K562 (cell line): Measurements from ENCODE around the gene CNGA4. TPM values are rescaled to one million over a fixed set of nuclear protein-coding genes. Genes with fewer than 3 reads are reported as not detected.

Experiments
- CSDE1 ChIP-seq, 2 experiments: fragments of 450-650 bp; IDR thresholded peaks; 2 replicates each; pipeline ENCODE4 v1.6.1; 2016; ENCODE audit warnings: mild to moderate bottlenecking in 1 of 2
- GATA2 ChIP-seq: sonication (generic); formaldehyde crosslinking; IDR thresholded peaks from 2 replicates; pipeline ENCODE4 v1.4.0; 2020; ENCODE audit warnings: mild to moderate bottlenecking, missing genetic modification reagents
- JUND ChIP-seq, 2 experiments: IDR thresholded peaks; 2 replicates in 1 of 2; 3 replicates in 1 of 2; pipeline ENCODE4 v1.6.1; 2011; ENCODE audit warnings: borderline replicate concordance in 2 of 2, low read depth in 2 of 2, low read length in 2 of 2, improper control_type of control experiment in 1 of 2, missing biosample characterization in 1 of 2, missing genetic modification characterization in 1 of 2, missing genetic modification reagents in 1 of 2
- NEUROD1 ChIP-seq: fragments of 150-350 bp; IDR thresholded peaks from 2 replicates; pipeline ENCODE4 v1.6.1; 2014; ENCODE audit warnings: borderline replicate concordance, low read length, low read depth; ENCODE audit not compliant: partially characterized antibody
- POLR2AphosphoS5 ChIP-seq: IDR thresholded peaks from 2 replicates; pipeline ENCODE4 v1.6.1; 2011; ENCODE audit warnings: mild to moderate bottlenecking, low read depth, low read length, moderate library complexity; ENCODE audit not compliant: control insufficient read depth, insufficient read depth
- SMARCA4 ChIP-seq: fragments of 450-650 bp; IDR thresholded peaks from 2 replicates; pipeline ENCODE4 v1.6.1; 2016
- SP1 ChIP-seq: sonication (generic); formaldehyde crosslinking; IDR thresholded peaks from 2 replicates; pipeline ENCODE4 v1.8.1; 2022; ENCODE audit warnings: mild to moderate bottlenecking, missing genetic modification reagents
- ZEB2 ChIP-seq: fragments of 450-650 bp; IDR thresholded peaks from 2 replicates; pipeline ENCODE4 v1.6.1; 2016
- ZNF561 ChIP-seq: fragments of 450-650 bp; formaldehyde crosslinking; conservative IDR thresholded peaks from 2 replicates; pipeline ENCODE4 v1.4.0; 2020; ENCODE audit warnings: mild to moderate bottlenecking, moderate library complexity
- ZNF644 ChIP-seq: fragments of 200-800 bp; sonication (Bioruptor generic); IDR thresholded peaks from 2 replicates; pipeline ENCODE4 v1.6.1; 2016; ENCODE audit warnings: low read depth, missing genetic modification characterization, missing compliant biosample characterization
- polyA plus RNA-seq, 8 experiments: library from polyadenylated mRNA; depleted of rRNA in 4 of 8; stranded (reverse) in 5 of 8; unstranded in 3 of 8; fragments of >200 nt; fragmentation: Nextera tagmentation in 2 of 8; fragmentation: Illumina TruSeq in 1 of 8; extraction: Ambion mirVana in 2 of 8; extraction: Trizol in 1 of 8; gene quantifications; 2 replicates each; pipeline versions ENCODE4 v1.2.1 to v1.2.3, GENCODE V29; 2011 to 2014; ENCODE audit warnings: inconsistent platforms in 1 of 8, missing spikeins in 1 of 8
- total RNA-seq, 7 experiments: library from RNA; depleted of rRNA in 6 of 7; stranded (reverse); fragments of >200 nt in 6 of 7; fragmentation: Illumina TruSeq in 2 of 7; extraction: Trizol in 2 of 7; gene quantifications; 2 replicates each; pipeline versions ENCODE4 v1.2.1 to v1.2.3, GENCODE V29; 2011 to 2021; ENCODE audit warnings: low replicate concordance in 1 of 7
- TF ChIP-seq, protein P1 (sequence below): fragments of 450-650 bp; formaldehyde crosslinking; conservative IDR thresholded peaks from 2 replicates; pipeline ENCODE4 v1.4.0; 2022; ENCODE audit warnings: mild to moderate bottlenecking, missing genetic modification characterization
- TF ChIP-seq, protein P2 (sequence below): fragments of 250-450 bp; sonication (Bioruptor Pico); IDR thresholded peaks from 2 replicates; pipeline ENCODE4 v1.5.0; 2020; ENCODE audit warnings: mild to moderate bottlenecking
- TF ChIP-seq, protein P3 (sequence below): IDR thresholded peaks from 2 replicates; pipeline ENCODE4 v1.6.1; 2011; ENCODE audit warnings: borderline replicate concordance, low read depth, mild to moderate bottlenecking, moderate library complexity, low read length; ENCODE audit not compliant: insufficient read depth, poor library complexity, severe bottlenecking
- TF ChIP-seq, protein P4 (sequence below), 2 experiments: IDR thresholded peaks; 2 replicates each; pipeline ENCODE4 v1.6.1; 2012; ENCODE audit warnings: improper control_type of control experiment in 2 of 2, low read depth in 2 of 2, low read length in 2 of 2, borderline replicate concordance in 1 of 2
- TF ChIP-seq, protein P5 (sequence below): fragments of 200-800 bp; sonication (Bioruptor generic); IDR thresholded peaks from 2 replicates; pipeline ENCODE4 v1.6.1; 2017; ENCODE audit warnings: missing genetic modification characterization, missing compliant biosample characterization
- TF ChIP-seq, protein P6 (sequence below): sonication (generic); formaldehyde crosslinking; IDR thresholded peaks from 2 replicates; pipeline ENCODE4 v1.8.0; 2022; ENCODE audit warnings: mild to moderate bottlenecking, missing genetic modification reagents

Gene CNGA4
- total and polyA plus RNA-seq, 9 of the 15 experiments (the other 6 are each of a cell fraction or from before 2014, with no cell fraction given), result 0.04 to 0.09 (median 0.06) TPM; not detected in 6

DNA sequence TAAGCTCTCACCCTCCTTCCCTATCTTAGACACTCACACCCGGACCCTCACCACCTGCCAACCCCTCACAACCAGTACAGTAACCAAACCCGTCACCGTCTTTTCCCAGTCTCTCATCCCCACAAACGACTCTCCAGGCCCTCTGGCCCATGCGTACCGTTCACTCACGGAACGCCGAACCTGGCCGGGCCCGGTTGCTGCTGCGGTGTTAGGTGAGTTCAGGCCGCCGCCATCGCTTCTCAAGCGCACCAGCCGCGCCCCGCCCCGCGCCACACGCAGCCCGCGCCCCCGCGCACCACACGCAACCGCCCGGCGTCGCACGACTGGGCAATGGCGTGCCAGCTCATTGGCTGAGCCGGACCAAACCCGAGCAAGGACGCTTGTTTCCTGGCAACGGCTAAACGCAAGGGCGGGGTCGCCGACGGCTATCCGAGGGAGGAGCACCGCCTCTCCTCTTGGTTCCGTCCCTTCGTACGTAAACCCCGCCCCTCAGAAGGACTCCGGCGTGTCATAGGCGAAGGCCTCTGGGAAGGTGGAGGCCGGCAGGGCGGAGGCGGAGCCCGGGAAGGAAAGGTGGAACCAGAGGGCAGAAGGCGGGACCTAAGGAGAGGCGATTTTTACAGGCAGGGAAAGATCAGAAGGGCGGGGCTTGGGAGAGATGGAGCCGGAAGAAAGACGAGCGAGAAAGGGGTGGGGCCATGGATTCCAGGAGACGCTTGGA, 4.3 kb upstream of the CNGA4 start, which contains the start of gene FHIP1B (continued):
- TF ChIP-seq NEUROD1 (peak; percentile 19), ZEB2 (peak; percentile 73), ZNF561 (no peak), CSDE1 (IDR thresholded peaks at IDR 0.05) (no peak; a peak in 1 of 4 replicates), SMARCA4 (no peak), SP1 (peak; percentile 85), GATA2 (no peak), ZNF644 (no peak), JUND (IDR thresholded peaks at IDR 0.05; ENCODE audit: borderline replicate concordance, low read depth, low read length) (peak; percentile 54; the same call in 1 of the 2 replicates), JUND (tag; IDR thresholded peaks at IDR 0.05; ENCODE audit: borderline replicate concordance, low read depth, low read length) (no peak), POLR2AphosphoS5 (peak; percentile 56; the same call in 1 of the 2 replicates)
- TF ChIP-seq, protein P1, sequence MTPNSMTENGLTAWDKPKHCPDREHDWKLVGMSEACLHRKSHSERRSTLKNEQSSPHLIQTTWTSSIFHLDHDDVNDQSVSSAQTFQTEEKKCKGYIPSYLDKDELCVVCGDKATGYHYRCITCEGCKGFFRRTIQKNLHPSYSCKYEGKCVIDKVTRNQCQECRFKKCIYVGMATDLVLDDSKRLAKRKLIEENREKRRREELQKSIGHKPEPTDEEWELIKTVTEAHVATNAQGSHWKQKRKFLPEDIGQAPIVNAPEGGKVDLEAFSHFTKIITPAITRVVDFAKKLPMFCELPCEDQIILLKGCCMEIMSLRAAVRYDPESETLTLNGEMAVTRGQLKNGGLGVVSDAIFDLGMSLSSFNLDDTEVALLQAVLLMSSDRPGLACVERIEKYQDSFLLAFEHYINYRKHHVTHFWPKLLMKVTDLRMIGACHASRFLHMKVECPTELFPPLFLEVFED, result peak; percentile 74; the same call in 1 of the 2 replicates
- TF ChIP-seq, protein P2, sequence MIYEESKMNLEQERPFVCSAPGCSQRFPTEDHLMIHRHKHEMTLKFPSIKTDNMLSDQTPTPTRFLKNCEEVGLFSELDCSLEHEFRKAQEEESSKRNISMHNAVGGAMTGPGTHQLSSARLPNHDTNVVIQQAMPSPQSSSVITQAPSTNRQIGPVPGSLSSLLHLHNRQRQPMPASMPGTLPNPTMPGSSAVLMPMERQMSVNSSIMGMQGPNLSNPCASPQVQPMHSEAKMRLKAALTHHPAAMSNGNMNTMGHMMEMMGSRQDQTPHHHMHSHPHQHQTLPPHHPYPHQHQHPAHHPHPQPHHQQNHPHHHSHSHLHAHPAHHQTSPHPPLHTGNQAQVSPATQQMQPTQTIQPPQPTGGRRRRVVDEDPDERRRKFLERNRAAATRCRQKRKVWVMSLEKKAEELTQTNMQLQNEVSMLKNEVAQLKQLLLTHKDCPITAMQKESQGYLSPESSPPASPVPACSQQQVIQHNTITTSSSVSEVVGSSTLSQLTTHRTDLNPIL (CRISPR knock-in tag), result no peak
- TF ChIP-seq, protein P3, sequence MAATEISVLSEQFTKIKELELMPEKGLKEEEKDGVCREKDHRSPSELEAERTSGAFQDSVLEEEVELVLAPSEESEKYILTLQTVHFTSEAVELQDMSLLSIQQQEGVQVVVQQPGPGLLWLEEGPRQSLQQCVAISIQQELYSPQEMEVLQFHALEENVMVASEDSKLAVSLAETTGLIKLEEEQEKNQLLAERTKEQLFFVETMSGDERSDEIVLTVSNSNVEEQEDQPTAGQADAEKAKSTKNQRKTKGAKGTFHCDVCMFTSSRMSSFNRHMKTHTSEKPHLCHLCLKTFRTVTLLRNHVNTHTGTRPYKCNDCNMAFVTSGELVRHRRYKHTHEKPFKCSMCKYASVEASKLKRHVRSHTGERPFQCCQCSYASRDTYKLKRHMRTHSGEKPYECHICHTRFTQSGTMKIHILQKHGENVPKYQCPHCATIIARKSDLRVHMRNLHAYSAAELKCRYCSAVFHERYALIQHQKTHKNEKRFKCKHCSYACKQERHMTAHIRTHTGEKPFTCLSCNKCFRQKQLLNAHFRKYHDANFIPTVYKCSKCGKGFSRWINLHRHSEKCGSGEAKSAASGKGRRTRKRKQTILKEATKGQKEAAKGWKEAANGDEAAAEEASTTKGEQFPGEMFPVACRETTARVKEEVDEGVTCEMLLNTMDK, result peak; percentile 47
- TF ChIP-seq, protein P4, sequence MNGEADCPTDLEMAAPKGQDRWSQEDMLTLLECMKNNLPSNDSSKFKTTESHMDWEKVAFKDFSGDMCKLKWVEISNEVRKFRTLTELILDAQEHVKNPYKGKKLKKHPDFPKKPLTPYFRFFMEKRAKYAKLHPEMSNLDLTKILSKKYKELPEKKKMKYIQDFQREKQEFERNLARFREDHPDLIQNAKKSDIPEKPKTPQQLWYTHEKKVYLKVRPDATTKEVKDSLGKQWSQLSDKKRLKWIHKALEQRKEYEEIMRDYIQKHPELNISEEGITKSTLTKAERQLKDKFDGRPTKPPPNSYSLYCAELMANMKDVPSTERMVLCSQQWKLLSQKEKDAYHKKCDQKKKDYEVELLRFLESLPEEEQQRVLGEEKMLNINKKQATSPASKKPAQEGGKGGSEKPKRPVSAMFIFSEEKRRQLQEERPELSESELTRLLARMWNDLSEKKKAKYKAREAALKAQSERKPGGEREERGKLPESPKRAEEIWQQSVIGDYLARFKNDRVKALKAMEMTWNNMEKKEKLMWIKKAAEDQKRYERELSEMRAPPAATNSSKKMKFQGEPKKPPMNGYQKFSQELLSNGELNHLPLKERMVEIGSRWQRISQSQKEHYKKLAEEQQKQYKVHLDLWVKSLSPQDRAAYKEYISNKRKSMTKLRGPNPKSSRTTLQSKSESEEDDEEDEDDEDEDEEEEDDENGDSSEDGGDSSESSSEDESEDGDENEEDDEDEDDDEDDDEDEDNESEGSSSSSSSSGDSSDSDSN (IDR thresholded peaks at IDR 0.05; ENCODE audit: borderline replicate concordance in 1 of 2, low read depth in 2 of 2, low read length in 2 of 2), result 0 out of 4 replicates have a peak, but pooled peaks of 1 of the 2 experiments have one; percentile 64
- TF ChIP-seq, protein P5, sequence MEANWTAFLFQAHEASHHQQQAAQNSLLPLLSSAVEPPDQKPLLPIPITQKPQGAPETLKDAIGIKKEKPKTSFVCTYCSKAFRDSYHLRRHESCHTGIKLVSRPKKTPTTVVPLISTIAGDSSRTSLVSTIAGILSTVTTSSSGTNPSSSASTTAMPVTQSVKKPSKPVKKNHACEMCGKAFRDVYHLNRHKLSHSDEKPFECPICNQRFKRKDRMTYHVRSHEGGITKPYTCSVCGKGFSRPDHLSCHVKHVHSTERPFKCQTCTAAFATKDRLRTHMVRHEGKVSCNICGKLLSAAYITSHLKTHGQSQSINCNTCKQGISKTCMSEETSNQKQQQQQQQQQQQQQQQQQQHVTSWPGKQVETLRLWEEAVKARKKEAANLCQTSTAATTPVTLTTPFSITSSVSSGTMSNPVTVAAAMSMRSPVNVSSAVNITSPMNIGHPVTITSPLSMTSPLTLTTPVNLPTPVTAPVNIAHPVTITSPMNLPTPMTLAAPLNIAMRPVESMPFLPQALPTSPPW, result peak; percentile 93
- TF ChIP-seq, protein P6, sequence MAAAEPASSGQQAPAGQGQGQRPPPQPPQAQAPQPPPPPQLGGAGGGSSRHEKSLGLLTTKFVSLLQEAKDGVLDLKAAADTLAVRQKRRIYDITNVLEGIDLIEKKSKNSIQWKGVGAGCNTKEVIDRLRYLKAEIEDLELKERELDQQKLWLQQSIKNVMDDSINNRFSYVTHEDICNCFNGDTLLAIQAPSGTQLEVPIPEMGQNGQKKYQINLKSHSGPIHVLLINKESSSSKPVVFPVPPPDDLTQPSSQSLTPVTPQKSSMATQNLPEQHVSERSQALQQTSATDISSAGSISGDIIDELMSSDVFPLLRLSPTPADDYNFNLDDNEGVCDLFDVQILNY (CRISPR knock-in tag), result peak; percentile 55; the same call in 1 of the 2 replicates
